Activated CD4-positive, alpha-beta T cell treated with anti-CD3 and anti-CD28 coated beads, Interleukin-2, amount 50 U/mL, for 24 hours (primary cell): Measurements from ENCODE around the gene HBG2.
"Not testable (repeated sequence)": the region's sequence is repeated elsewhere in the genome, so short reads cannot be mapped to it uniquely, and the experiment has no call there.

ENCODE experiments used
- DNase-seq, 2 donors: peaks; one replicate each; pipeline ENCODE4 v3.0.0-alpha.2; 2020; ENCODE audit warnings: low read depth in 1 of 2, low spot score in 1 of 2

Gene HBG2

GRCh38 chr11:5254646-5255413, at the start of gene HBG2:
TSS of gene HBG2 (minus strand) at chr11:5254781. CDS start at chr11:5254728, 53 bp downstream.
- not testable (repeated sequence) for DNase-seq

DNA sequence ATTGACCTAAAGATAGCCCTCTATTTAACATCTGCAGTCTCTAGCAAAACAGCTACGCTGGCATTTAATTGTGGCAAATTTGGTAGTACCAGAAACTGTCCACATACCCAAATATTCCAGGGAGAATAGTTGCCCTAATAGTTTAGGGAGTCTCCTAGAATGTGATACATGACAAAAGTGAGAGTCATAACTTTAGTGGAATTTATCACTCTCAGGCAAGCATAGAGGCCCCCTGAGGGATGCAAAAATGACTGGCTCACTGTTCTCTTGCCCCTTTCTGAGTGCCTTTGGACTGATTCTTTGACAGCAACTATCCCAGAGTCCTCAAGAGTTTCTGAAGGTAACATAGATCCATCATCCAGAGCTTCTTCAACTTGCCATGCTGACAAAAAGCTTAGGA, 49.5 kb upstream of the HBG2 start:
- DNase-seq = no peak

DNA sequence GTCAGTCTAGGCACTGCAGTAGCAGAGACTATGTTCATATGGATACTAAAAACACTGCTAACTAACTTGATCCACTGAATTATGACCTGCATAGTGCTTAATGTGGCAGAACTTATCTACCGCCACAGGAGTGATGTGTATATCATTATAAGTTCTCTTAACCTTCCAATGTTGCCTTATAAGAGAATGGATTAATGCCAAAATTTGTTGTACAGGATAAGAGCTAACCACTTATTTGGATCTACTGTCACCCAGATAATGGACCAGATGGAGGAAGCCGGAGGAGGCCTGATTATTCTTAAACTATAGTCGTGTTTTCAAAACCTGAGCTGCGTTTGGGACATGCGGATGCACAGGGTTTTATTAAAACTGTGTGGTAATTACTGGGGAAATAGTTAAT, 49.0 kb upstream of the HBG2 start:
- no peak for DNase-seq

DNA sequence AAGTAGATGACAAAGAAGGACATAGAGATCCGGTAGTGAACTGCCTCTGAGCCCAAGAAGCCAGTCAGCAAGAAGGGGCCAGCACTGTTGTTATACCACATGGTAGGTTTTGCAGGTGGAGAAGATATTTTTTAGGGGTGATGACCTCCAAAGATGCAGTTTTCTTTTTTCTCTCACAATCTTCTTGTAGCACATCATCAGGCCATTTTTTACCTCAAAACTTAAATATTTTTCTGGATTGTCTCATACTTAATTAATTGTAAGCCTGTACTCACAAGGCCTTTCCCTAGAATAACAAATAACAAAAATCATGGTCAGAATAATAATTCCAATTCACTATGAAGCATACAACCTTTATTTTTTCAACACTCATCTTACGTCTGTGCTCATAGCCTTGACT, 47.3 kb upstream of the HBG2 start, which contains the start of gene OR51B4:
TSS of gene OR51B4 (minus strand) at position 101 of the 400 bp plus-strand sequence. CDS start at position 101, 0 bp downstream.
- no peak for DNase-seq

DNA sequence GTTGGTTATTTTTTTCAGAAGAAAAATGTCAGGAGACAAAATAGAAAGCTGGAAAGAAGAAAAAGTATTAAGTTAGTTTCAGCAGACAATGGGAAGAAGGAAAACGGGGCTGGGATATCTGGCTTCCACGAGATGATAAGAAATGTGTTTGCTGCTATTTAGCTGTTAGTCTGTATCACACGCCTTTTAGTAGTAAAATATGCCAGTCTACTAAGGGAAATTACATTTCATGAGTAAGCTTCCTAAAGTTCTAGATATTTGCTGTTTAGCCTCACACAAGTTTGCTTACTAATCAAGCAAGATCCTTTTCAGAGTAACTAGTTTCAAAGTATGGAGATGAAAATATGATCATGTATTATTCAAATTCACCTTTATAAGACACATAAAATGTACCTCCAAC, 45.7 kb upstream of the HBG2 start:
- no peak for DNase-seq

DNA sequence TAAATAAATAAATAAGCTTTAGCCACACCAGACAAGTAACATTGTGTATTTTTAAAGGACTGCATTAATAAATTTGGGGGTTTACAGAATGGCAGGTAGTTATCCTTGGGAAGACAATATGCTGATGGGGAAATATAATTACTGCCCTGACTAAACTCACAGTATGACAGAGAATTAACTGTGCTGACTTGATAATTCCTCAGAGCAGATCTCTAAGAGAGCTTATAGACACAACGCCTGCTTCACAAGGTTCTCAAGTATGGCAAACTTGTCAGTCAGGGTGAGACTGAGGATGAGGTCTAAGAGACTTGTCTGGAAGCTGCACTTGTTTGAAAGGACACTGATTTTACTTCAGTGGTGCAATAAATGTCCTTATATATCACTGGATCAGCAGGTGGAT, 43.9 kb upstream of the HBG2 start:
- DNase-seq = no peak

DNA sequence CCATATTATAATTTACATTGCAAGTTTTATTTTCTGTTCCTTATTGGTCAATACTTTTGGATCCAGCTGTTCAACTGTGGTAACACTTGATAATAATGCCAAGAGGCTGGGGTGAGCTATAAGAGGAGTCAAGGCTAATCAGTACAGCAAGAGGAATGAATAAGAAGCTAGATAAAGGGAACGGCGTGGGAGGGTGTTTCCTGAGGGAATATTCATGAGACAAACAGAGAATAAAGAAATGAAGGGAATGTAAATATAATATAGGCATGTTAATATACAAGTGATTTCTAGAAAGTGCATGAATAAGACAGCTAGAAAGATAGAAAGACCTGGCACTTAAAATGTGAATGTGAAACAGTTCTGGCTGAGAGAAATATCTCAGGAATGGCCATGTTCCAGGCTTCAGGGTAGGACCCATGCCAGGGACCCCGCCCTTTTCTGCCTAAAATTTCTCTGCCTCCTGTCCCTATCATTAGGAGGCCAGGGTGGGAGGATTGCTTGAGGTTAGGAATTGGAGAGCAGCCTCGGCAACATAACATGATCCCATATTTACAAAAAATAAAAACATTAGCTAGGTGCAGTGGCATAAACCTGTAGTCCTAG, 43.2 kb upstream of the HBG2 start:
- no peak for DNase-seq

GRCh38 chr11:5294342-5294995, 39.9 kb upstream of the HBG2 start:
- not testable (repeated sequence) for DNase-seq

DNA sequence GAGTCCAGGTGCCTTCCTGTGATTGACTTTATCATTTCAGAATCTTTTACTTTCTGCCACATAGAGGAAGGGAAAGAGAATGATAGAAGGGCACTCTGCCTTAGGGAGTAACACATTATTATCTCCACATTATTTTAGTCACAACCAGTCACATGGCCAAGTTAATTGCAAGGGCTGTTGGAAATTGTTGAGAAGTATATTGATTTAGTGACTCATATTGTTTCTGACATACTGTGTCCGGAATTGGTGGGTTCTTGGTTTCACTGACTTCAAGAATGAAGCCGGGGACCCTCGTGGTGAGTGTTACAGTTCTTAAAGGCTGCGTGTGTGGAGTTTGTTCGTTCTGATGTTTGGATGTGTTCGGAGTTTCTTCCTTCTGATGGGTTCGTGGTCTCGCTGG, 38.4 kb upstream of the HBG2 start:
- no peak for DNase-seq

- no peak for DNase-seq
These were observed 36.7 kb upstream of the HBG2 start for GRCh38 chr11:5291207-5291838.

GRCh38 chr11:5290106-5290505, 35.5 kb upstream of the HBG2 start:
- DNase-seq = no peak

DNA sequence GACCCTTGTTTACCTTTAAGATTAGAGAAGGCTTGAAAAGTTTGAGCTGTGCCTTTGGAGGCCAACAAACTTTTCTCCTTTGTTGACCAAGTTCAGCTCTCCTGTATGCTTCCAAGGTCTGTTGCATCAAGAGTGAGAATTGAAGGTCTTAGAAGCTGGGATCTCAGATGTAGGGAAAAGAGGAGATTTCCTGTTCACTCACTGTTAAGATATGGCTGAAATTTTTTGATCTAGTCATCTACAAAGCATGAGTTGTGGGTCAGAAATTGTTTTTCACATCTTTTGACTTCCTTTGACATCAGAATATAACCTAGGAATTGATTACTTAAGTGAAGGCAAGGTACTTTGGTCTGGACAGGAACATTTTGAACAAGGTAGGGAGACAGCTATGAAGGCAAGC, 35.1 kb upstream of the HBG2 start:
- DNase-seq = no peak

GRCh38 chr11:5288906-5289550, 34.4 kb upstream of the HBG2 start:
- DNase-seq = no peak

DNA sequence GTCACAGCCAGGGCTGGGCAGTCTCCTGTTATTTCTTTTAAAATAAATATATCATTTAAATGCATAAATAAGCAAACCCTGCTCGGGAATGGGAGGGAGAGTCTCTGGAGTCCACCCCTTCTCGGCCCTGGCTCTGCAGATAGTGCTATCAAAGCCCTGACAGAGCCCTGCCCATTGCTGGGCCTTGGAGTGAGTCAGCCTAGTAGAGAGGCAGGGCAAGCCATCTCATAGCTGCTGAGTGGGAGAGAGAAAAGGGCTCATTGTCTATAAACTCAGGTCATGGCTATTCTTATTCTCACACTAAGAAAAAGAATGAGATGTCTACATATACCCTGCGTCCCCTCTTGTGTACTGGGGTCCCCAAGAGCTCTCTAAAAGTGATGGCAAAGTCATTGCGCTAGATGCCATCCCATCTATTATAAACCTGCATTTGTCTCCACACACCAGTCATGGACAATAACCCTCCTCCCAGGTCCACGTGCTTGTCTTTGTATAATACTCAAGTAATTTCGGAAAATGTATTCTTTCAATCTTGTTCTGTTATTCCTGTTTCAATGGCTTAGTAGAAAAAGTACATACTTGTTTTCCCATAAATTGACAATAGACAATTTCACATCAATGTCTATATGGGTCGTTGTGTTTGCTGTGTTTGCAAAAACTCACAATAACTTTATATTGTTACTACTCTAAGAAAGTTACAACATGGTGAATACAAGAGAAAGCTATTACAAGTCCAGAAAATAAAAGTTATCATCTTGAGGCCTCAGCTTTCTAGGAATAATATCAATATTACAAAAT, 33.7 kb upstream of the HBG2 start:
- DNase-seq = no peak

DNA sequence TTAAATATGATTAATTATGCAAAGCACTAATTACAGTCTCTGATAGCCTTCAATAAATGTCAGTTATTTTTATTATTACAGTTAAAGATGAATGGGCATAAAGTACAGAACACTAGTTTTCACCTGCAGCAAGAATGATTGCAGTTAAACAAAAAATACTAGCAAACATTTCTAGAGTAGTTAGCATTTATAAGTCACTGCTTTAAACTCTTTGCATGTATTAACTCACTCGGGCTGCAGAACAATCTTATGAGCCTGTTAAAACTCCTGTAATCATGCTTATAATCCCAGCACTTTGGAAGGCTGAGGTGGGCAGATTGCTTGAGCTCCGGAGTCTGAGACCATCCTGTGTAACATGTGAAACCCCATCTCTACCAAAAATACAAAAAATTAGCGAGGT, 32.3 kb upstream of the HBG2 start:
- DNase-seq = no peak

GRCh38 chr11:5286351-5286750, 31.8 kb upstream of the HBG2 start:
- DNase-seq = no peak

GRCh38 chr11:5285703-5286340, 31.2 kb upstream of the HBG2 start:
- DNase-seq = no peak

- DNase-seq = no peak
These were observed 30.1 kb upstream of the HBG2 start for GRCh38 chr11:5284637-5285036.

DNA sequence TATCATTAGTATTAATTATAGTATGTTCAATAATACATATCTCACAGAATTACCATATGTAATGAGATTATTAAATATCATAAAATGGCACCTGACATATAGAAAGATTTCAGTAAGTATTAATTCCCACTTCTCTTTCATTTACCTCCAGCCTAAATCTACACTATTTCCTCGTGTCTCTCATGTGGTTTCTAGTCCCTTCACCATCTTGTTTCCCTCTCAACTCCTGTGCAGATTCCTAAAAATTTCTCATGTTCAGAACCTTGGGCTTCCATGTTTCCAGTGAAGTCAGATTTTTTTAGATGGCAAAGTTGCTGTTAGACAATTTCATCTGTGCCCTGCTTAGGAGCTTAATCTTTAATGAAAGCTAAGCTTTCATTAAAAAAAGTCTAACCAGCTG, 29.3 kb upstream of the HBG2 start:
- no peak for DNase-seq

- no peak for DNase-seq
These were observed 28.5 kb upstream of the HBG2 start for GRCh38 chr11:5283086-5283485.
